ENCODE data around the gene ABHD2. TPM values are rescaled to one million over a fixed set of nuclear protein-coding genes. Genes with fewer than 3 reads are reported as not detected.
"Not testable (repeated sequence)": the region's sequence is repeated elsewhere in the genome, so short reads cannot be mapped to it uniquely, and the experiment has no call there.

ABHD2 gene
- total RNA-seq, 2 experiments from 2014 or later: 16.1 to 22.8 TPM

DNA sequence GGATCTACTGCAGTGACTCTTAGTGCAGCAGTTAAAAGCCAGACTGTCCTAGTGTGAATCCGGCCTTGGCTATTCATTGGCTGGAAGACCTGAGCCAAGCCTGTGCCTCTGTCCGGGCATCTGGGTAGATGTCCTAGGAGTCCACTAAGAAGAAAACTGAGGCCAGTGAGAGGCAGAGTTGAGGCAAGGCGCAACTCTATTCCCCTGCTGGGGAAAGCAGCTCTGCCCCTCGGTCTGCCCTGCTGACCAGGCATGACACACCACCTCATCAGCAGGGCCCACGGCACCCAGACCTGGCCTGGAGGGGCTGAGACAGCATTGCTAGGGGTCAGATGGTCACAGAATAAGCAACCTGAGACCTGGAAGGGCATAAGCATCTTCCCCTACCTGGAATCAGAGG is 46.7 kb upstream of the ABHD2 start:
- Histone ChIP-seq H4K20me1 (ENCODE audit: insufficient read depth, low read length) (no peaks in the 10 kb centered on the region), H3K9me2 (ENCODE audit: insufficient read depth, low read length) (no peaks in the 10 kb centered on the region), H3K4me1 (ENCODE audit: insufficient read depth, low read length, poor library complexity, severe bottlenecking) (no peaks in the 10 kb centered on the region), H3K36me3 (ENCODE audit: insufficient read depth, low read length) (no peaks in the 10 kb centered on the region), H3K4me3 (ENCODE audit: low read depth, low read length, poor library complexity, severe bottlenecking) (no peak overlapping the region), H3K79me2 (ENCODE audit: insufficient read depth, low read depth, low read length) (no peaks in the 10 kb centered on the region), H3K9me3 (ENCODE audit: low read length) (no peaks in the 10 kb centered on the region), H3K4me2 (ENCODE audit: low read length) (no peak overlapping the region), H2AFZ (ENCODE audit: low read length) (no peak overlapping the region; the same call in 1 of the 2 replicates), H3K27ac (ENCODE audit: low read depth, low read length, poor library complexity, severe bottlenecking) (no peak overlapping the region)
- no peak for DNase-seq (ENCODE audit: low spot score)
- POLR2A ChIA-PET: no interaction called here
- CTCF ChIA-PET (ENCODE audit: unreplicated experiment): no interaction called here
- BruUV-seq (replicated peaks): no TSS peak
- no peak for TF ChIP-seq CTCF (conservative IDR thresholded peaks at IDR 0.05; ENCODE audit: low read length)
- no peak for TF ChIP-seq EZH2phosphoT487 (IDR thresholded peaks at IDR 0.05; ENCODE audit: borderline replicate concordance, low read depth, low read length)
- intact Hi-C loops (cut with micrococcal nuclease; ENCODE audit: unreplicated experiment): no loop called here

DNA sequence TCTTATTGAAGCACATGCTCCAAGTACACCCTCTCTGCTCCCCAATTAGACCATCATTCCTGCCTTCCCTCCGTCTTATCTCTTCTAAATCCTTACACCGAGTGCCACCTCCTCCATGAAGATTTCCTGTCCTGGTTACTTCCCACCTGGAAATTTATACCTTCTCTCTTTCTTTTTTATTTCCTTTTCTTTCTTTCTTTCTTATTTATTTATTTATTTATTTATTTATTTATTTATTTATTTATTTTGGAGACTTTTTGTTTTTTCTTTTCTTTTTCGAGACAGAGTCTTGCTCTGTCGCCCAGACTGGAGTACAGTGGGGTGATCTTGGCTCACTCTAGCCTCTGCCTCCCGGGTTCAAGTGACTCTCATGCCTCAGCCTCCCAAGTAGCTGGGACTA is 45.9 kb upstream of the ABHD2 start:
- no TSS peak for BruUV-seq (replicated peaks)
- no peaks in the 10 kb centered on the region for H3K4me1 ChIP-seq (ENCODE audit: insufficient read depth, low read length, poor library complexity, severe bottlenecking)
- H3K79me2 ChIP-seq (ENCODE audit: insufficient read depth, low read depth, low read length): no peaks in the 10 kb centered on the region
- no peak for TF ChIP-seq CTCF (conservative IDR thresholded peaks at IDR 0.05; ENCODE audit: low read length)
- no peak for TF ChIP-seq EZH2phosphoT487 (IDR thresholded peaks at IDR 0.05; ENCODE audit: borderline replicate concordance, low read depth, low read length)
- H3K9me3 ChIP-seq (ENCODE audit: low read length): no peaks in the 10 kb centered on the region
- no peaks in the 10 kb centered on the region for H3K9me2 ChIP-seq (ENCODE audit: insufficient read depth, low read length)
- POLR2A ChIA-PET: interaction anchor here (0.7 kb wide), 1 partner anchor 10 kb away, joined by 3 read pairs; no protein-coding TSS in a partner anchor
- no peak overlapping the region for H3K27ac ChIP-seq (ENCODE audit: low read depth, low read length, poor library complexity, severe bottlenecking)
- no peak overlapping the region for H2AFZ ChIP-seq (ENCODE audit: low read length)
- H3K36me3 ChIP-seq (ENCODE audit: insufficient read depth, low read length): no peaks in the 10 kb centered on the region
- intact Hi-C loops (cut with micrococcal nuclease; ENCODE audit: unreplicated experiment): no loop called here
- CTCF ChIA-PET (ENCODE audit: unreplicated experiment): no interaction called here
- no peak overlapping the region for H3K4me2 ChIP-seq (ENCODE audit: low read length)
- H3K4me3 ChIP-seq (ENCODE audit: low read depth, low read length, poor library complexity, severe bottlenecking): no peak overlapping the region
- DNase-seq (ENCODE audit: low spot score): no peak
- no peaks in the 10 kb centered on the region for H4K20me1 ChIP-seq (ENCODE audit: insufficient read depth, low read length)

DNA sequence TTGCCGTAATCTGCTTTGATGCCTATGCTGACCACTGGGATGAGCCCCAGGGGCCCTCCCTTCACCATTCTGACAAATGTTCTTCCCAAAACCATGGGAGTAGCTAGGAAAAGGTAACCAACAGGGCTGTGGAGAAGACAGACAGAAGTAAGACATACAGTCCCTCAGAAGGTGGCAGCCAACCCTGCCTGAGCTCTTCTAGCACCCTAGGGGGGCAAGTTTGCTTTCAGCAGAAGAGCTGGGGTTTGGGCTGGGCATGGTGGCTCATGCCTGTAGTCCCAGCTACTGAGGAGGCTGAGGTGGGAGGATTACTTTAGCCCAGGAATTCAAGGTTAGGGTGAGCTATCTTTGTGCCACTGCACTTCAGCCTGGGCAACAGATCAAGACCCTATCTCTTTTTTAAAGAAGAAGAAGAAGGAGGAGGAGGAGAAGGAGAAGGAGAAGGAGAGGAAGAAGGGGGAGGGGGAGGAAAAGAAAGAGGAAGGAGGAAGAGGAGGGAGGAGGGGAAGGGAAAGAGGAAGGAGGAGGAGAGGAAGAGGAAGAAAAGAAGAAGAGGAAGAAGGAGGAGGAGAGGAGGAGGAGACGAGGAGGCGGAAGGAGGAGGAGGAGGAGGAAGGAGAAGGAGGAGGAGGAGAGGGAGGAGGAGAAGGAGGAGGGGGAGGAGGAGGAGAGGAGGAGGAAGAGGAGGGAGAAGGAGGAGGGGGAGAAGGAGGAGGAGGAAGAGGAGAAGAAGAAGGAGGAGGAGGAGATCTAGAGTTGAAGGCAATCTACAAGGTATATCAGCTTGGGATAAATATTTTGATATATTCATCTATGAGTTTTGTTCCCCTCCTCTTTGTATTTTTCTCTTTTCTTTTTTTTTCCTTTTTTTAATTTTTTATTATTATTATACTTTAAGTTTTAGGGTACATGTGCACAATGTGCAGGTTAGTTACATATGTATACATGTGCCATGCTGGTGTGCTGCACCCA is 44.9 kb upstream of the ABHD2 start:
- TF ChIP-seq CTCF (conservative IDR thresholded peaks at IDR 0.05; ENCODE audit: low read length) (no peak), EZH2phosphoT487 (IDR thresholded peaks at IDR 0.05; ENCODE audit: borderline replicate concordance, low read depth, low read length) (no peak)
- Histone ChIP-seq H3K36me3 (ENCODE audit: insufficient read depth, low read length) (no peaks in the 10 kb centered on the region), H3K79me2 (ENCODE audit: insufficient read depth, low read depth, low read length) (no peaks in the 10 kb centered on the region), H3K9me2 (ENCODE audit: insufficient read depth, low read length) (no peaks in the 10 kb centered on the region), H3K4me3 (ENCODE audit: low read depth, low read length, poor library complexity, severe bottlenecking) (no peak overlapping the region), H3K9me3 (ENCODE audit: low read length) (no peaks in the 10 kb centered on the region), H3K4me1 (ENCODE audit: insufficient read depth, low read length, poor library complexity, severe bottlenecking) (no peaks in the 10 kb centered on the region), H3K4me2 (ENCODE audit: low read length) (no peak overlapping the region), H4K20me1 (ENCODE audit: insufficient read depth, low read length) (no peaks in the 10 kb centered on the region), H2AFZ (ENCODE audit: low read length) (no peak overlapping the region), H3K27ac (ENCODE audit: low read depth, low read length, poor library complexity, severe bottlenecking) (no peak overlapping the region)
- DNase-seq (ENCODE audit: low spot score): no peak
- POLR2A ChIA-PET: interaction anchor here (0.6 to 0.7 kb wide), 2 partner anchors 9 to 80 kb away, joined by 3 to 4 read pairs; no protein-coding TSS in a partner anchor
- no TSS peak for BruUV-seq (replicated peaks)
- CTCF ChIA-PET (ENCODE audit: unreplicated experiment): no interaction called here
- intact Hi-C loops (cut with micrococcal nuclease; ENCODE audit: unreplicated experiment): no loop called here

DNA sequence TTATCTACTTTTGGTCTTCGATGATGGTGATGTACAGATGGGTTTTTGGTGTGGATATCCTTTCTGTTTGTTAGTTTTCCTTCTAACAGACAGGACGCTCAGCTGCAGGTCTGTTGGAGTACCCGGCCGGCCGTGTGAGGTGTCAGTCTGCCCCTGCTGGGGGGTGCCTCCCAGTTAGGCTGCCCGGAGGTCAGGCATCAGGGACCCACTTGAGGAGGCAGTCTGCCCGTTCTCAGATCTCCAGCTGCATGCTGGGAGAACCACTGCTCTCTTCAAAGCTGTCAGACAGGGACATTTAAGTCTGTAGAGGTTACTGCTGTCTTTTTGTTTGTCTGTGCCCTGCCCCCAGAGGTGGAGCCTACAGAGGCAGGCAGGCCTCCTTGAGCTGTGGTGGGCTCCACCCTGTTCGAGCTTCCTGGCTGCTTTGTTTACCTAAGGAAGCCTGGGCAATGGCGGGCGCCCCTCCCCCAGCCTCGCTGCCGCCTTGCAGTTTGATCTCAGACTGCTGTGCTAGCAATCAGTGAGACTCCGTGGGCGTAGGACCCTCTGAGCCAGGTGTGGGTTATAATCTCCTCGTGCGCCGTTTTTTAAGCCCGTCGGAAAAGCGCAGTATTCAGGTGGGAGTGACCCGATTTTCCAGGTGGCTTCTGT is 39.1 kb upstream of the ABHD2 start:
- CTCF ChIA-PET (ENCODE audit: unreplicated experiment); H3K9me2 ChIP-seq (ENCODE audit: insufficient read depth, low read length); H2AFZ ChIP-seq (ENCODE audit: low read length); H3K36me3 ChIP-seq (ENCODE audit: insufficient read depth, low read length); H3K27ac ChIP-seq (ENCODE audit: low read depth, low read length, poor library complexity, severe bottlenecking); DNase-seq (ENCODE audit: low spot score); H4K20me1 ChIP-seq (ENCODE audit: insufficient read depth, low read length); intact Hi-C loops (cut with micrococcal nuclease; ENCODE audit: unreplicated experiment); H3K4me1 ChIP-seq (ENCODE audit: insufficient read depth, low read length, poor library complexity, severe bottlenecking); H3K4me2 ChIP-seq (ENCODE audit: low read length); H3K9me3 ChIP-seq (ENCODE audit: low read length); H3K79me2 ChIP-seq (ENCODE audit: insufficient read depth, low read depth, low read length); BruUV-seq (replicated peaks); H3K4me3 ChIP-seq (ENCODE audit: low read depth, low read length, poor library complexity, severe bottlenecking); POLR2A ChIA-PET: not testable (repeated sequence)

All from OCI-LY7 (cell line).